ENCODE measurements around the gene SMOC1. TPM values are rescaled to one million over a fixed set of nuclear protein-coding genes. Genes with fewer than 3 reads are reported as not detected.

The SMOC1 gene
- total and polyA plus RNA-seq, 9 donors = 0.35 to 9.1 (median 0.80) TPM

- TF ChIP-seq CTCF (IDR thresholded peaks at IDR 0.05) (no peak), EP300 (IDR thresholded peaks at IDR 0.05) (no peak), POLR2A (IDR thresholded peaks at IDR 0.05) (no peak)
- no peaks in the 10 kb centered on the region for H3K4me1 ChIP-seq (ENCODE audit: insufficient read depth)
- H3K27ac ChIP-seq = no peak overlapping the region
- no peak overlapping the region for H3K4me3 ChIP-seq
- intact Hi-C loops (cut with DNase I) = no loop called here
- no peak for DNase-seq
- no peaks in the 10 kb centered on the region for H3K36me3 ChIP-seq
- no peaks in the 10 kb centered on the region for H3K27me3 ChIP-seq
- 70 to 73% (median 71%) methylated on average over 2 of the region's 2 CpGs for WGBS, 3 donors
- no peaks in the 10 kb centered on the region for H3K9me3 ChIP-seq
These were observed 7.4 kb downstream of the SMOC1 start for GRCh38 chr14:69886453-69887242.

GRCh38 chr14:69887740-69888657 lies 8.8 kb downstream of the SMOC1 start:
- DNase-seq = no peak
- Histone ChIP-seq H3K4me3 (no peak overlapping the region), H3K27me3 (no peaks in the 10 kb centered on the region), H3K9me3 (no peaks in the 10 kb centered on the region), H3K36me3 (no peaks in the 10 kb centered on the region), H3K27ac (no peak overlapping the region), H3K4me1 (ENCODE audit: insufficient read depth) (no peaks in the 10 kb centered on the region)
- intact Hi-C loops (cut with DNase I) = no loop called here
- WGBS, 3 donors = 44 to 59% (median 46%) methylated on average over 9 of the region's 9 CpGs
- TF ChIP-seq POLR2A (IDR thresholded peaks at IDR 0.05) (no peak), EP300 (IDR thresholded peaks at IDR 0.05) (no peak), CTCF (IDR thresholded peaks at IDR 0.05) (no peak)

DNA sequence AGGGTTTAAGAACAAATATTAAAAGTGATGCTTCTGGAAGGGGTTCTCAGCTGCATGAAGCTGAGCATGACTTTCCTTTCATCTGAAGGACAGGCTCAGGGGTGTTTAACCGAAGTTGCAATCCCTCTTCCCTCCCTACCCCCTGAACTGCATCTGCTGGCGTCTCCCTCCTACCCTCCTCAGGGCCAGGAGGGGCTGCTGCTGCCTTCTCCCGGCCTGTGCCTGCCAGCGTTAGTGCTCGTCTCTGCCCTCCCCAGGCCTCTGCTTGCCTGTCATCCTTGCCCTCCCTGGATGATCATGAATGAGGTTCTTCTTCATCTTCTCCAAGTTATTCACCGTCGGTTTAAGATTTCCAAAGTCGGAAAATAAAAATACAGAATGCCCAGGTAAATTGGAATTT lies 12.2 kb downstream of the SMOC1 start:
- no peak overlapping the region for H3K27ac ChIP-seq
- no peak for DNase-seq
- TF ChIP-seq POLR2A (IDR thresholded peaks at IDR 0.05) (no peak), CTCF (IDR thresholded peaks at IDR 0.05) (no peak), EP300 (IDR thresholded peaks at IDR 0.05) (no peak)
- WGBS, 3 donors = 32 to 44% (median 39%) methylated on average over 8 of the region's 8 CpGs
- no peaks in the 10 kb centered on the region for H3K36me3 ChIP-seq
- no peak overlapping the region for H3K4me3 ChIP-seq
- H3K27me3 ChIP-seq = no peaks in the 10 kb centered on the region
- no peaks in the 10 kb centered on the region for H3K9me3 ChIP-seq
- intact Hi-C loops (cut with DNase I) = no loop called here
- no peaks in the 10 kb centered on the region for H3K4me1 ChIP-seq (ENCODE audit: insufficient read depth)

DNA sequence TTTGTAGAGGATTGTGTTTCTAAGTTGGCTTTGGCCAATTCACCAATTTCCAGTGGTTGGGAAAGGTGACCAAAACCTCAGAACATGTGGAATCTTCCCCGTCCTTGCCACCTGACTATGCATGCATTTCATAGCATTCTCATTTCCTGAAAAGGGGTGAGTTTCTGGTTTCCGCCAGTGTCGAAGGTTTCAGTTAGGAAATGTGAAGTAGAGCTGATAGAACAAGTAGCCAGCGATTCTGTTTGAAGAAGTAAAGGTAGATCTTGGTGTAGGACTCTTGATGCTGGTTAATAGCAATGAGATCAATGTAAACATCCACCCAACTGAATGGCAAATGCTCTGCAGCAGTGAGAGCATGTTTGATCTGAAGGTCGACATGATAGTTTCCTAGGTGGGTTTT lies 15.9 kb downstream of the SMOC1 start:
- no peak for DNase-seq
- H3K36me3 ChIP-seq = no peaks in the 10 kb centered on the region
- peaks cover 0 to 4% of the 10 kb centered on the region in 2 donors for H3K9me3 ChIP-seq
- H3K4me1 ChIP-seq (ENCODE audit: insufficient read depth) = no peaks in the 10 kb centered on the region
- TF ChIP-seq POLR2A (IDR thresholded peaks at IDR 0.05) (no peak), CTCF (IDR thresholded peaks at IDR 0.05) (no peak), EP300 (IDR thresholded peaks at IDR 0.05) (no peak)
- no peak overlapping the region for H3K4me3 ChIP-seq
- no peaks in the 10 kb centered on the region for H3K27me3 ChIP-seq
- no peak overlapping the region for H3K27ac ChIP-seq
- WGBS, 3 donors = 76 to 83% (median 81%) methylated on average over 5 of the region's 5 CpGs
- intact Hi-C loops (cut with DNase I) = no loop called here

Data from ovary (tissue), 9 donors.